Measurements from ENCODE around the gene CAPN8.

DNA sequence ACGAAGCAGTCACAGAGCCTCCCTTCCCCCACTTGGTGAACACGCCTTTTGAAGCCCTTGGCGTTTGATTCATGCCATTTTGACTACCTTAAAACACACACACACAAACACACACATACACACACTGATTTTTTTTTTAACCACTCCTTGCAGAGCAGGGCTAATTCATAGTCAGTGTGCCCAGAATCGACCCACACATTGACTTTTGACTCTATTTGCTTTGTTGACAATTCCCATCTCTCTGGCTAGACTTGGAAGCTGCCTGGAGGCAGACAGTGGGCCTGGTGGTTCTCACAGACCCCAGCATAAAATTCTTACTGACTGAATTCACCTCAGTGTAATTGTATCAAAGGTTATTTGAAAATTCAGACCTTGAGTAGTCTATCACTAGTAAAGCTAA is 30.3 kb downstream of the CAPN8 start:
- TF ChIP-seq, protein P1, sequence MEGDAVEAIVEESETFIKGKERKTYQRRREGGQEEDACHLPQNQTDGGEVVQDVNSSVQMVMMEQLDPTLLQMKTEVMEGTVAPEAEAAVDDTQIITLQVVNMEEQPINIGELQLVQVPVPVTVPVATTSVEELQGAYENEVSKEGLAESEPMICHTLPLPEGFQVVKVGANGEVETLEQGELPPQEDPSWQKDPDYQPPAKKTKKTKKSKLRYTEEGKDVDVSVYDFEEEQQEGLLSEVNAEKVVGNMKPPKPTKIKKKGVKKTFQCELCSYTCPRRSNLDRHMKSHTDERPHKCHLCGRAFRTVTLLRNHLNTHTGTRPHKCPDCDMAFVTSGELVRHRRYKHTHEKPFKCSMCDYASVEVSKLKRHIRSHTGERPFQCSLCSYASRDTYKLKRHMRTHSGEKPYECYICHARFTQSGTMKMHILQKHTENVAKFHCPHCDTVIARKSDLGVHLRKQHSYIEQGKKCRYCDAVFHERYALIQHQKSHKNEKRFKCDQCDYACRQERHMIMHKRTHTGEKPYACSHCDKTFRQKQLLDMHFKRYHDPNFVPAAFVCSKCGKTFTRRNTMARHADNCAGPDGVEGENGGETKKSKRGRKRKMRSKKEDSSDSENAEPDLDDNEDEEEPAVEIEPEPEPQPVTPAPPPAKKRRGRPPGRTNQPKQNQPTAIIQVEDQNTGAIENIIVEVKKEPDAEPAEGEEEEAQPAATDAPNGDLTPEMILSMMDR (IDR thresholded peaks at IDR 0.05): no peak
- no peak for TF ChIP-seq EZH2 (IDR thresholded peaks at IDR 0.05; ENCODE audit: borderline replicate concordance, insufficient read depth, low read depth, low read length, poor library complexity, severe bottlenecking)

Data from B cell (primary cell).